Measurements from ENCODE around the gene BOC.

BOC gene

GRCh38 chr3:113194823-113195401 is 16.4 kb upstream of the BOC start:
- DNase-seq: no peak

- no peak for DNase-seq
Measured at GRCh38 chr3:113200351-113200750, 11.0 kb upstream of the BOC start.

GRCh38 chr3:113200946-113201345 is 10.4 kb upstream of the BOC start:
- no peak for DNase-seq

- no peak for DNase-seq
Measured at GRCh38 chr3:113204371-113204770, 7.0 kb upstream of the BOC start.

- no peak for DNase-seq
Measured at GRCh38 chr3:113205481-113205880, 5.9 kb upstream of the BOC start.

GRCh38 chr3:113210604-113211329 is 590 bp upstream of the BOC start:
- DNase-seq: no peak

DNA sequence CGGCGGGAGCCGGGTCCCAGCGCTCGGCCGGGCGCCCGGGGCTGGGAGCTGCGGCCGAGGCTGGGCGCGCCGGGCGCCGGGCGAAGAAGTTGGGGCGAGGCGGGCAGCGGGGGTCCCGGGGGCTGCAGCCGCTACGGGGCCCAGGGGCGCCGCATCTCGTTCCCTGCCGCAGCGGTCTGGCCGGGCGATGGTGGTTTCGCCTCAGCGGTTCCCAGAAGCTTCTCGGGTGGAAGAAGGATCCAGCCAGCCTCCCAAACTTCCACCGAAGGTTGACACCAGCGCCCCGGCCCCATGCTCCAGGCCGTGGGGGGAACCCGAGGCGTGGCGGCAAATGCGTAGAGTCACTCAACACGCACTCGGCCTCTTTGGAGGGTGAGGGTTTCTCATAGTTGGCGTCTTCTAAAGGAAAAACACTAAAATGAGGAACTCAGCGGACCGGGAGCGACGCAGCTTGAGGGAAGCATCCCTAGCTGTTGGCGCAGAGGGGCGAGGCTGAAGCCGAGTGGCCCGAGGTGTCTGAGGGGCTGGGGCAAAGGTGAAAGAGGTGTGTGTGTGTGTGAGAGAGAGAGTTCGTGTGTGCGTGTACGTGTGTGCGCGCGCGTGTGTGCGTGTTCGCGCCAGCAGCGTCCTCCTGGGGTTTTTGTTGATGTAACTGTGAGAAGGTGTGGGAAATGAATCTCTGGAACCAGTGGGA is 940 bp downstream of the BOC start:
- no peak for DNase-seq

- no peak for DNase-seq
Measured at GRCh38 chr3:113212844-113213375, 1.6 kb downstream of the BOC start.

DNA sequence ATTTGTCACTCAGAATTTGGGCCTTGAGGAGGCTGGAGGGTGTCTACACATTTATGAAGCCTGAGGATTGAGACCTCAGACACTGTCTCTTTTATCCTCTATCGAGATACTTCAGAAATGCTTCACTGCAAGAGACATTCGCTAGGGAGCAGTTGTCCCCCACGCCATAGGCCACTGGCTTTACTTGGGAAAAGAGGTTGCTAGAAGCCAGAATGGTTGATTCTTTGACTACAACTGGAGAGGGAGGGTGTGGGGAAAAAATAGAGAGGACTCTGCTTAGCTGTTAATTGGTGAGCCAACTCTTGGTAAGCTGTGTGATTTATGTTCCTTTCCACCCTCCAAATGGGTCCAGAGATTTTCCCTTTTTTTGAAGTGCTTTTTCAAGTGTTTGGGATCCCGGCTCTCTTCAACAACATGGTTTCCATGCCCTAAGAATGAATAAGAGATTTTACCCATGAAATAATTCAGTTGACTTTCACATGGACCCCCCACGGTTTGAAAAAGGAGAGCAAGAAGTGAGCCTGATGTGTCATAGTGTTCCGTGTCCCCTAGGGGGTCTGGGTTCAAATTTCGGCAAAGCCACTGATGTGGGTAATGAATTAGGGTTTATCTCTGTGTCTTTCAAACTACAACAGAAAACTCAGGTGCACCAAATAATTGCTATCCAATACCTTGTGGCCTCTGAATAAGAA is 2.7 kb downstream of the BOC start:
- DNase-seq: no peak

DNA sequence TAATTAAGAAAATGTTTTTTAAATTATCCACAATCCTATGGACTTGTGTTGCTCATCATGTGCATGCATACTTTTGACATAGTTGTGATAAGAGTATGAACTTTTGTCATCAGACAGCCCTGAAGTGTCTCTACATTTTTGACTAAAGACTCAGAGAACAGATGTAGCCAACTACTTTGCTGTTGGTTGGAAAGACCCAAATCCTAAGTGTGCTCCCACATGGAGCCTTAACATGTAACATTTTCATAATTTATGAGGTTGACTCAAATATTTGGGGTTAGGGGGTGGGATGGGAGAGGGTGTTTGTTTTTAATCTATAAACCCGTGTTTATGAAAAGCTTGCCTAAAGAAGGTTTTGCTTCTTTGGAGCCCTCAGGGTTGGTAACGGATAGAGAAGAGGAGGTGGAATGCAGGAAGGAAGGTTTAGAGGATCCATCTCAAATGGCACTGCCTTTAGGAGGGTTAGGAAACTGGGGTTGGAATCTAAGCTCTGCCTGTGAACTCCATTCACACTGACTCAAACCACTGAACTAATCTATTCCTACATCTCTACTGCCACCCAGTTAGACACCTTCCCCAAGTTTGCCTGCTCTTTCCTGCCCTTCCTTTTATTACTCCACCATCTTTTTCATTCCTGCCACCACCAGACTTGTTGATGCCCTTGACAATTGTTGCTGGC is 3.7 kb downstream of the BOC start:
- DNase-seq: no peak

GRCh38 chr3:113216393-113216792 is 5.0 kb downstream of the BOC start:
- DNase-seq: no peak

- no peak for DNase-seq
Measured at GRCh38 chr3:113218011-113218680, 6.8 kb downstream of the BOC start.

DNA sequence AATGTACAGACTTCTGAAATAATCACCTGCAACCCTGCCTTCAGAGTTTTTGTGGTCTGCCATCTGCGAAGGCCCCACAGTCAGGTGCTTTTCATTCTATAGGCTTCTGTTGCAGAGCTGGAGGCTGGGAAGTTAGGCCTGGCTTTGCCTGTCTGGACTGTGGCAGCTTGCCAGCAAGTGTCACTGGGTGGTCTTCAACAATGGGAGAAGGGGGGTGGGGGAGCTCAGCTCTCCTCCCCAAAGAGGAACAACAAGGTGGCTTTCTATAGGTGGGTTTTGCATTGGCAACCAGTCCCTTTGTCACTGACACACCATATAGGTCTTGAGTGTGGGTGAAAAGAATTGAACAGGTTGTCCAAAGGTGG is 7.3 kb downstream of the BOC start:
- no peak for DNase-seq

DNA sequence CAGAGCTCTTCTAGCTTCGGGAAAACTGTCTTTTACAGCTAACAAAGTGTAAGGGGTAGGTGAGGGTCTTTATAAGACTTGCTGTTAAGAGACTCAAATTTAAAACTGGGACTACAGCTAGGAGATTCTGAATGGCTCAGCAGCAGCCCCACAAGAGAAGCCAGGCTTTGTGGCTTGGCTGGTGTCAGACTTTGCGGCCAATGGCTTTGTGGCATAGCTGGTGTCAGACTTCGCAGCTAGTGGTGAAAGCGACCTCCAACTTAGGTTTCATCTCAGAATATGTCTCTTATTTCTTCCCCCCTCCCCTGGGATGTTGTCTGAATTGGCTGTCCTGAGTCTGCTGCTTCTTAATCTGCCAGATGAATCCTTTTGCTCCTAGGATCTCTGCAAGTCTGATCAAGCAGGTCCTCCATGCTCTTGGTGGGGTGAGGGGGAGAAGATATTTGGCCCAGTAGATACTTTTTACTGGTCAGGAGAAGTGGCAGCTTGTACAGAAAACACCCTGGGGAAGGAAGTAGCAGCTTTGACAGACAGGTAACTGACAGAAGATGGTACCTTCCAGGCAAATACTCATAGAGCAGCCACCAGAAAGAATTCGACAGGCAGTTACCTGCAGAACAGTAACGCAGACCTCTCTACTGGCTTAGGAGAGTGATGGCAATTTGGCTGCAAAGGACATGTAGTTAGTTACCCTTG is 8.4 kb downstream of the BOC start:
- DNase-seq: no peak

DNA sequence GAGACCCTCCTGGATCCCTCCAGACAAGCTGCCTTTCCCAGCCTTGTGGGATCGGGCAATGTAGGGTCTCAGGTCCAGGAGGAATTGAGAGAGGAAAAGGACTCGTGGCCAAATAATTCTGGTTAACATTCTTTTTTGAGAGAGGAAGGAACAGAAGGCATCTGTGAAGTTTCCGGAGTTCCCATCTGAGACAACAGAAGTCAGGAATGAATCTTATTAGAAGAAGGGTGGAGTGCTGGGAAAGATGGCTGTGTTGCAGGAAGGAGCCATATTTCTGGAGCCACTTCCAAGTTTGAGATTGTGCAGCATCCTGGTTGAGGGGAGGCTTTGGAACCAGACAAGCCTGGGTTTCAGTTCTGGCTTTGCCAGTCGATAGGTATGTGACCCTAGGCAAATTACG is 9.4 kb downstream of the BOC start:
- DNase-seq: no peak

DNA sequence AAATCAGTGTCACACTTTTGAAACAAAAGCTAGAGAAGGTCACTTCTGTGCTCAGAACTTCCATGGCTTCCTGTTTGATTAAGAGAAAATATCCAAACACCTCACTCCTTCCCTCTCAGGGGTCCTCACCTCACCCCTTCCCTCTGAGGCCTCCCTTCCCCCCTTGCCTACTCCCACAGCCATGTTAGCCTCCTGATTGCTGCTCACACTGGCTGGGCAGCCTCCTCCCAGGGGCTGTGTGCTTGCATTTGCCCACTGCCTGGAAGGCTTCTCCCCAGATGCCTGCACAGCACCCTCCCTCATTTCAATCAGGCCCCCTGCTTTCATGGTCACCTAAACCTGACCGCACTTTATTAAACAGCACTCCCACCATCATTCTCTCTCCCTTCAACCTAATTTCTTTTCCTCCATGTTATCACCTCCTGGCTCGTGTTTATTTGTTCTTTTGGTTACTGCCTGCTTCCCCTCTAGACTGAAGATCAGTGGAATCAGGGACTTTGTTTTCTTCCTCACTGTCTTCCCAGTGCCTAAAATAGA is 10.4 kb downstream of the BOC start:
- no peak for DNase-seq

DNA sequence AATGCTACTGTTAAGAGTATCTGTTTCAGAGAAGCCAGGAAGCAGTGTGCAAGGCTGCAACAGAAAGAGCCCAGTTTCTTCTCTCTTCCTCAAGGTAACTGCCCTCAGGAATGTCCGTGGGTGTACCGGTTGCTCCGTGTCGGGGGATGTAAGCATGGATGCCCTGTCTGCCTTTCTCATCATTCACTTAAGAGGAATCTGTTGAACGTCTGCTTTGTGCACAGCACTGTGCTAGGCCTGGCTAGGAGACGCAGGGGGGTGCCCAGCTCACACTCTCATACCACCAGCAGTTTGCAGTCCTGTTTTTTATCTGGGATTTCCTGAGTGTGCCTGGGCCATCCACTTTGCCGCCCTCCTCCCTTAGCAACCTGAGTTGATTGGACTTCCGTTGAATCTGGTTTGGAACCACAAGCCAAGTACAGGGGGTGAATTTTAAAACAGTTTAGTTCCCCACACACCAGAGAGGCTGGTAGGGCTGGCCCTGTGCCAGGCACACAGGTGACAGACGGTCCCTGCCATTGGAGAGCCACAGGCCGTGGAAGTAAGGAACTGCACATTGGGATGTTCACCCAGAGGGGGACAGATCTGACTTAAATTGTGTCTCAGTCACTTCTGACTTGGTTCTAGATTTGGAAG is 11.2 kb downstream of the BOC start:
- DNase-seq: no peak

DNA sequence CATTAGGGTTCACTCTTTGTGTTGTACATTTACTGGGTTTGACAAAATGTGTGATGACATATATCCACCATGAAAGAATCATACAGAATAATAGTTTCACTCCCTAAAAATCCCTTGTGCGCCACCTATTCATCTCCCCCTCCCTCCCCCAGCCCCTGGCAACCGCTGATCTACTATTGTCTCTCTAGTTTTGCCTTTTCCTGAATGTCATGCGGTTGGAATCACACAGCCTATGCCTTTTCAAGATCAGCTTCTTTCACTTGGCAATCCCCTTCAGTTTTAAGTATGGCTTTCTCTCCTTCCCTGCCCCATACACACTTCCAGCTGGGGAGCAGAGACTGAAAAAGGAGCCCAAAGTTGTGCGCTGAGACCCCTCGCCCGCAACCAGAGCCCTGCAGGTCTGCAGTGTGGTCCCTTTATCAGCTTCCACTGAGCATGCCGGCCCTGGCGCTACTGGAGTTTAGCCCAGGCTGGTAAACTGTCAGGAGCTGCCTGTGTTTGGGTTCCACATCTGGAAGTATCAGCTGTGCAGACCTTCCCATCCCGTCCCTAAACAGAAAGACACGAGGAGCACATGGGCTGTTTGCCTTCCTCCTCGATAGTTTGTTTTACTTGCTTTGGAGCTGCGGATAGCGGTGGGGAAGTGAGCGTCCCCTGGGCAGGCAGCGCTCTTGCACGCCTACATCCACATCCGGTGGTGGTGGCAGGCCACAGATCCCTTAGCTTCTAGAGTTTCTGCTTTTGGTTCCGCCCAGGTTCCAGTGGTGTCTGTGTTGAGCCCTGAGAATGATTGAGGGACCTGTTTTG is 12.3 kb downstream of the BOC start:
- DNase-seq: no peak

GRCh38 chr3:113225286-113225685 is 13.9 kb downstream of the BOC start:
- DNase-seq: no peak

DNA sequence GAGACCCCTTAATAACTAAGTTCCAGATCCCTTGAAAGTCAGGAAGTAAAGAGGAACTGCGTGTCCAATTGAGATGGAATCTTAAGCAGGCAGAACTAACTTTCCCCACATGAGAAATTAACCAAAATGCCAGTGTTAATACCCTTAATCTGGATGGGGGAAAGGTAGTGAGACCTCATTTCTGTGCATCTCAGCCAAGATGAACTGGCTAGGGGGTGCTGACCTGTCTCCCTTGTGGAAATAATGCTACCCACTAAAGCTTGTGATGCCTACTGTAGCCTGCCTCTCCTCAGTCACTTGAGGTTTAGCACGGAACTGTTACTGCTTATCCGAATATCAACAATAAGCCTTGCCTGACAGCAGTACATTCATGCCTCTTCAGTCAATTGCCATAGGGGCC is 15.1 kb downstream of the BOC start:
- no peak for DNase-seq
